Upper lobe of left lung (tissue), 4 donors: ENCODE results near the gene BBS9.

Experiments used
- EP300 ChIP-seq, 4 donors: sonication (generic); formaldehyde crosslinking; IDR thresholded peaks; one replicate each; pipeline ENCODE4 v1.5.1; 2017; ENCODE audit warnings: antibody characterized with exemption in 4 of 4, control low read depth in 2 of 4
- POLR2A ChIP-seq, 4 donors: fragments of 450-650 bp; IDR thresholded peaks; one replicate each; pipeline ENCODE4 v1.5.1; 2016 to 2017; ENCODE audit warnings: antibody characterized with exemption in 4 of 4, mild to moderate bottlenecking in 2 of 4

DNA sequence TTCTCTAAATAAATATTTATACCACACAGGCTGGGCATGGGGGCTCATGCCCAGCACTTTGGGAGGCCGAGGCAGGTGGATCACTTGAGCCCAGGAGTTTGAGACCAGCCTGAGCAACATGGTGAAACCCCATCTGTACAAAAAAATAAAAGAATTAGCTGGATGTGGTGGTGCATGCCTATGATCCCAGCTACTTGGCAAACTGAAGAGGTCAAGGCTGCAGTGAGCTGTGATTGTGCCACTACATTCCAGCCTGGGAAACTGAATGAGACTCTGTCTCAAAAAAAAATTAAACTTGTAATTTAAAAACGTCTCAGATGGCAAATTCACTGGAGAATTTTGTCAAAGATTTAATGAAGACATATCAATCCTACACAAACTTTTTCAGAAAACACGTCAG, 498.4 kb downstream of the BBS9 start:
- TF ChIP-seq EP300 (IDR thresholded peaks at IDR 0.05) (no peak), POLR2A (IDR thresholded peaks at IDR 0.05) (no peak)
